K562 (cell line): Measurements from ENCODE around the gene MICALL2. TPM values are rescaled to one million over a fixed set of nuclear protein-coding genes. Genes with fewer than 3 reads are reported as not detected.

Experiments
- CXXC5 ChIP-seq: fragments of 250-450 bp; sonication (Bioruptor Pico); IDR thresholded peaks from 2 replicates; pipeline ENCODE4 v1.8.0; 2022; ENCODE audit warnings: inconsistent platforms, mild to moderate bottlenecking, moderate library complexity
- FOXJ3 ChIP-seq: sonication (generic); formaldehyde crosslinking; IDR thresholded peaks from 2 replicates; pipeline ENCODE4 v1.4.0; 2020; ENCODE audit warnings: mild to moderate bottlenecking, missing genetic modification reagents
- HDAC8 ChIP-seq: fragments of 450-650 bp; IDR thresholded peaks from 2 replicates; pipeline ENCODE4 v1.6.1; 2016; ENCODE audit warnings: mild to moderate bottlenecking, missing genetic modification characterization, moderate library complexity, missing compliant biosample characterization
- HES1 ChIP-seq: fragments of 450-650 bp; IDR thresholded peaks from 2 replicates; pipeline ENCODE4 v1.6.1; 2016; ENCODE audit warnings: low read depth, mild to moderate bottlenecking, moderate library complexity
- HIVEP1 ChIP-seq: fragments of 250-450 bp; sonication (Bioruptor Pico); IDR thresholded peaks from 2 replicates; pipeline ENCODE4 v1.4.0; 2020; ENCODE audit warnings: mild to moderate bottlenecking
- LARP7 ChIP-seq: fragments of 450-650 bp; IDR thresholded peaks from 2 replicates; pipeline ENCODE4 v1.6.1; 2016
- MCM7 ChIP-seq, 2 experiments: fragments of 450-650 bp; IDR thresholded peaks; 2 replicates each; pipeline ENCODE4 v1.6.1; 2016 to 2018
- POLR2AphosphoS2 ChIP-seq: IDR thresholded peaks from 2 replicates; pipeline ENCODE4 v1.6.1; 2012; ENCODE audit warnings: low read length, improper control_type of control experiment
- RBBP5 ChIP-seq: fragments of 200-600 bp; sonication (generic); IDR thresholded peaks from 2 replicates; pipeline ENCODE4 v1.6.1; 2012; ENCODE audit warnings: borderline replicate concordance, mild to moderate bottlenecking, low read length, control low read depth, inconsistent platforms; ENCODE audit not compliant: insufficient read depth, poor library complexity, severe bottlenecking
- SMARCE1 ChIP-seq: fragments of 450-650 bp; IDR thresholded peaks from 2 replicates; pipeline ENCODE4 v1.7.1; 2016; ENCODE audit warnings: mild to moderate bottlenecking
- SRSF1 ChIP-seq: fragments of 200-400 bp; formaldehyde crosslinking; IDR thresholded peaks from 2 replicates; pipeline ENCODE4 v1.6.1; 2017; ENCODE audit warnings: mild to moderate bottlenecking, low read depth, low read length, moderate library complexity
- TEAD1 ChIP-seq, 2 experiments: fragments of 450-650 bp in 1 of 2; sonication (generic) in 1 of 2; formaldehyde crosslinking; IDR thresholded peaks; 2 replicates each; pipeline versions ENCODE4 v1.4.0 to v1.8.0; 2020 to 2022; ENCODE audit warnings: mild to moderate bottlenecking in 2 of 2, missing genetic modification reagents in 1 of 2
- TRIM24 ChIP-seq, 2 experiments: fragments of 450-650 bp; IDR thresholded peaks; 2 replicates each; pipeline ENCODE4 v1.6.1; 2016
- ZBTB8A ChIP-seq: fragments of 450-650 bp; IDR thresholded peaks from 2 replicates; pipeline ENCODE4 v1.6.1; 2018; ENCODE audit warnings: mild to moderate bottlenecking, moderate library complexity; ENCODE audit not compliant: partially characterized antibody
- ZNF165 ChIP-seq: fragments of 250-450 bp; sonication (Bioruptor Pico); IDR thresholded peaks from 2 replicates; pipeline ENCODE4 v1.4.0; 2020; ENCODE audit warnings: borderline replicate concordance
- ZNF277 ChIP-seq: fragments of 250-450 bp; sonication (Bioruptor Pico); IDR thresholded peaks from 2 replicates; pipeline ENCODE4 v1.8.0; 2022; ENCODE audit warnings: inconsistent platforms, mild to moderate bottlenecking, moderate library complexity, borderline replicate concordance
- ZNF707 ChIP-seq: fragments of 250-450 bp; sonication (Bioruptor Pico); conservative IDR thresholded peaks from 2 replicates; pipeline ENCODE4 v1.8.0; 2022; ENCODE audit warnings: inconsistent platforms, mild to moderate bottlenecking, moderate library complexity
- polyA plus RNA-seq, 8 experiments: library from polyadenylated mRNA; depleted of rRNA in 4 of 8; stranded (reverse) in 5 of 8; unstranded in 3 of 8; fragments of >200 nt; fragmentation: Nextera tagmentation in 2 of 8; fragmentation: Illumina TruSeq in 1 of 8; extraction: Ambion mirVana in 2 of 8; extraction: Trizol in 1 of 8; gene quantifications; 2 replicates each; pipeline versions ENCODE4 v1.2.1 to v1.2.3, GENCODE V29; 2011 to 2014; ENCODE audit warnings: inconsistent platforms in 1 of 8, missing spikeins in 1 of 8
- total RNA-seq, 7 experiments: library from RNA; depleted of rRNA in 6 of 7; stranded (reverse); fragments of >200 nt in 6 of 7; fragmentation: Illumina TruSeq in 2 of 7; extraction: Trizol in 2 of 7; gene quantifications; 2 replicates each; pipeline versions ENCODE4 v1.2.1 to v1.2.3, GENCODE V29; 2011 to 2021; ENCODE audit warnings: low replicate concordance in 1 of 7
- TF ChIP-seq, protein P1 (sequence below), 2 experiments: fragments of 450-650 bp; IDR thresholded peaks; 2 replicates each; pipeline ENCODE4 v1.6.1; 2018; ENCODE audit warnings: mild to moderate bottlenecking in 2 of 2, low read depth in 1 of 2; ENCODE audit not compliant: partially characterized antibody in 2 of 2
- TF ChIP-seq, protein P2 (sequence below): fragments of 450-650 bp; IDR thresholded peaks from 2 replicates; pipeline ENCODE4 v1.7.1; 2018; ENCODE audit warnings: mild to moderate bottlenecking, low read depth; ENCODE audit not compliant: partially characterized antibody

Gene MICALL2
- total and polyA plus RNA-seq, 9 of the 15 experiments (the other 6 are each of a cell fraction or from before 2014, with no cell fraction given), result 1.8 to 103 (median 17.0) TPM

DNA sequence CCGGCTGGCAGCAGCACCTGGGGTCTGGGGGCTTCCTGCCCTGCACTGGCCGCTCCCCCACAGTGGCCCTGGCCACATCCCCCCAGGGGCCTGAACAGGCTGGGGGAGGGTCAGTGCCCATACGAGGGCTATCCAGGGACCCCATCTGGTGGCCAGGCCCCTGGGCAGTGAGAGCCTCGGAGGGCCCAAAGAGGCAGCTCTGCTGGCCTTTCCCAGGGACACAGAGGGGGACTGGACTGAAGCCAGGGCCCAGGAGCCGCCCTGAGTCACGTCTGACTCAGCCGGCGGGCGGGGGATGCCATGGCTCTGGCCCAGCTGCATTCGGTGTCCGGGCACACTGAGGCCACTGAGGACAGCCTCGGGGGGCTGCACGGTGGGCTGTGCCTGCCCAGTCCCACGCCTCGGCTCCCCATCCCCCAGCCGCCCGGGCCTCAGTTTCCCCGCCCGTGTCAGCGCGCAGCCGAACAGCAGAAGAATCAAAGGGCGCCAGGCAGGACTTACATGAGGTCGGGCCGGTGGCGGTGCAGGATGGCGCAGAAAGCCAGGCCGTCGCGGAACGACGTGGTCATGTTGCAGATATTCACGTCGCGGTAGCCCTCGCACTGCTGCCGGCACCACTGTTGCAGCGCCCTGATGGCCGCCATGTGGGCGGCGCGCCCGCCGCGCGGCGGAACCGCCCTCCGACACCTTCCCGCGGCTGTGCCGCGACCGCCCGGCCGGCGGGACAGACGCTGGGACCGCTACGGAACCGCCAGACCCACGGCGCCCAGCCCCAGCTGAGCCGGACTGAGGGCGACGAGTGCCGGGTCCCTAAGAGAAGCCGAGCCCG, at the start of gene MICALL2 (continued):
- TF ChIP-seq, protein P1, sequence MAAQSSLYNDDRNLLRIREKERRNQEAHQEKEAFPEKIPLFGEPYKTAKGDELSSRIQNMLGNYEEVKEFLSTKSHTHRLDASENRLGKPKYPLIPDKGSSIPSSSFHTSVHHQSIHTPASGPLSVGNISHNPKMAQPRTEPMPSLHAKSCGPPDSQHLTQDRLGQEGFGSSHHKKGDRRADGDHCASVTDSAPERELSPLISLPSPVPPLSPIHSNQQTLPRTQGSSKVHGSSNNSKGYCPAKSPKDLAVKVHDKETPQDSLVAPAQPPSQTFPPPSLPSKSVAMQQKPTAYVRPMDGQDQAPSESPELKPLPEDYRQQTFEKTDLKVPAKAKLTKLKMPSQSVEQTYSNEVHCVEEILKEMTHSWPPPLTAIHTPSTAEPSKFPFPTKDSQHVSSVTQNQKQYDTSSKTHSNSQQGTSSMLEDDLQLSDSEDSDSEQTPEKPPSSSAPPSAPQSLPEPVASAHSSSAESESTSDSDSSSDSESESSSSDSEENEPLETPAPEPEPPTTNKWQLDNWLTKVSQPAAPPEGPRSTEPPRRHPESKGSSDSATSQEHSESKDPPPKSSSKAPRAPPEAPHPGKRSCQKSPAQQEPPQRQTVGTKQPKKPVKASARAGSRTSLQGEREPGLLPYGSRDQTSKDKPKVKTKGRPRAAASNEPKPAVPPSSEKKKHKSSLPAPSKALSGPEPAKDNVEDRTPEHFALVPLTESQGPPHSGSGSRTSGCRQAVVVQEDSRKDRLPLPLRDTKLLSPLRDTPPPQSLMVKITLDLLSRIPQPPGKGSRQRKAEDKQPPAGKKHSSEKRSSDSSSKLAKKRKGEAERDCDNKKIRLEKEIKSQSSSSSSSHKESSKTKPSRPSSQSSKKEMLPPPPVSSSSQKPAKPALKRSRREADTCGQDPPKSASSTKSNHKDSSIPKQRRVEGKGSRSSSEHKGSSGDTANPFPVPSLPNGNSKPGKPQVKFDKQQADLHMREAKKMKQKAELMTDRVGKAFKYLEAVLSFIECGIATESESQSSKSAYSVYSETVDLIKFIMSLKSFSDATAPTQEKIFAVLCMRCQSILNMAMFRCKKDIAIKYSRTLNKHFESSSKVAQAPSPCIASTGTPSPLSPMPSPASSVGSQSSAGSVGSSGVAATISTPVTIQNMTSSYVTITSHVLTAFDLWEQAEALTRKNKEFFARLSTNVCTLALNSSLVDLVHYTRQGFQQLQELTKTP (IDR thresholded peaks at IDR 0.05; ENCODE audit: low read depth in 1 of 2, partially characterized antibody in 2 of 2), result no peak
- peak; percentile 73; the same call in 1 of the 2 replicates for TF ChIP-seq ZNF165 (CRISPR knock-in tag)
- no peak for TF ChIP-seq SRSF1
- no peak for TF ChIP-seq HES1
- TF ChIP-seq, protein P2, sequence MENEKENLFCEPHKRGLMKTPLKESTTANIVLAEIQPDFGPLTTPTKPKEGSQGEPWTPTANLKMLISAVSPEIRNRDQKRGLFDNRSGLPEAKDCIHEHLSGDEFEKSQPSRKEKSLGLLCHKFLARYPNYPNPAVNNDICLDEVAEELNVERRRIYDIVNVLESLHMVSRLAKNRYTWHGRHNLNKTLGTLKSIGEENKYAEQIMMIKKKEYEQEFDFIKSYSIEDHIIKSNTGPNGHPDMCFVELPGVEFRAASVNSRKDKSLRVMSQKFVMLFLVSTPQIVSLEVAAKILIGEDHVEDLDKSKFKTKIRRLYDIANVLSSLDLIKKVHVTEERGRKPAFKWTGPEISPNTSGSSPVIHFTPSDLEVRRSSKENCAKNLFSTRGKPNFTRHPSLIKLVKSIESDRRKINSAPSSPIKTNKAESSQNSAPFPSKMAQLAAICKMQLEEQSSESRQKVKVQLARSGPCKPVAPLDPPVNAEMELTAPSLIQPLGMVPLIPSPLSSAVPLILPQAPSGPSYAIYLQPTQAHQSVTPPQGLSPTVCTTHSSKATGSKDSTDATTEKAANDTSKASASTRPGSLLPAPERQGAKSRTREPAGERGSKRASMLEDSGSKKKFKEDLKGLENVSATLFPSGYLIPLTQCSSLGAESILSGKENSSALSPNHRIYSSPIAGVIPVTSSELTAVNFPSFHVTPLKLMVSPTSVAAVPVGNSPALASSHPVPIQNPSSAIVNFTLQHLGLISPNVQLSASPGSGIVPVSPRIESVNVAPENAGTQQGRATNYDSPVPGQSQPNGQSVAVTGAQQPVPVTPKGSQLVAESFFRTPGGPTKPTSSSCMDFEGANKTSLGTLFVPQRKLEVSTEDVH, result no peak
- peak in 1 of 2 experiments; percentile 70; a peak in 1 of 4 replicates for TF ChIP-seq TEAD1 (CRISPR knock-in tag; IDR thresholded peaks at IDR 0.05)
- no peak for TF ChIP-seq POLR2AphosphoS2
- no peak for TF ChIP-seq ZNF707 (CRISPR knock-in tag)
- no peak for TF ChIP-seq ZBTB8A
- peak; percentile 68; the same call in 1 of the 2 replicates for TF ChIP-seq CXXC5
- TF ChIP-seq MCM7 (IDR thresholded peaks at IDR 0.05), result no peak
- TF ChIP-seq FOXJ3 (CRISPR knock-in tag), result no peak
- TF ChIP-seq LARP7, result no peak
- TF ChIP-seq RBBP5, result peak; percentile 74
- TF ChIP-seq TRIM24 (IDR thresholded peaks at IDR 0.05), result 0 out of 4 replicates have a peak, but pooled peaks of 1 of the 2 experiments have one; percentile 12
- no peak for TF ChIP-seq ZNF277 (CRISPR knock-in tag)
- TF ChIP-seq HDAC8, result no peak
- no peak for TF ChIP-seq HIVEP1 (CRISPR knock-in tag)
- peak; percentile 89 for TF ChIP-seq SMARCE1
